BLaER1 (cell line): ENCODE results near the gene MRFAP1L1.

Source experiments
- H3K27ac ChIP-seq: shearing (Covaris generic); formaldehyde crosslinking; 2 replicates; pipeline ENCODE4 v1.8.1; 2022
- H3K27me3 ChIP-seq: shearing (Covaris generic); formaldehyde crosslinking; 2 replicates; pipeline ENCODE4 v1.8.1; 2022
- H3K36me3 ChIP-seq: shearing (Covaris generic); formaldehyde crosslinking; 2 replicates; pipeline ENCODE4 v1.8.1; 2022
- H3K4me1 ChIP-seq: shearing (Covaris generic); formaldehyde crosslinking; 2 replicates; pipeline ENCODE4 v1.8.1; 2022
- H3K4me2 ChIP-seq: shearing (Covaris generic); formaldehyde crosslinking; 2 replicates; pipeline ENCODE4 v1.8.1; 2022
- H3K4me3 ChIP-seq: shearing (Covaris generic); formaldehyde crosslinking; 2 replicates; pipeline ENCODE4 v1.8.1; 2022
- H3K9ac ChIP-seq: shearing (Covaris generic); formaldehyde crosslinking; 2 replicates; pipeline ENCODE4 v1.8.1; 2022
- H3K9me3 ChIP-seq: shearing (Covaris generic); formaldehyde crosslinking; 2 replicates; pipeline ENCODE4 v1.8.1; 2022
- H4K20me1 ChIP-seq: shearing (Covaris generic); formaldehyde crosslinking; 2 replicates; pipeline ENCODE4 v1.8.1; 2022
- Cebpa-rat ChIP-seq: shearing (Covaris generic); IDR thresholded peaks from 2 replicates; pipeline ENCODE4 v1.8.1; 2022

The MRFAP1L1 gene

GRCh38 chr4:6671648-6672047, 38.0 kb downstream of the MRFAP1L1 start:
- no peaks in the 10 kb centered on the region for H3K27me3 ChIP-seq
- H3K4me3 ChIP-seq, result no peak overlapping the region
- peaks cover 22% of the 10 kb centered on the region for H3K36me3 ChIP-seq
- no peak overlapping the region for H3K27ac ChIP-seq
- H3K4me1 ChIP-seq, result peaks cover 20% of the 10 kb centered on the region
- no peak overlapping the region for H3K4me2 ChIP-seq
- peaks cover 4% of the 10 kb centered on the region; the same call in 1 of the 2 replicates for H3K9me3 ChIP-seq
- peaks cover 25% of the 10 kb centered on the region for H4K20me1 ChIP-seq
- no peak overlapping the region for H3K9ac ChIP-seq
- no peak for TF ChIP-seq Cebpa-rat

- H3K36me3 ChIP-seq, result peaks cover 8% of the 10 kb centered on the region; the same call in 1 of the 2 replicates
- H3K4me3 ChIP-seq, result no peak overlapping the region
- peaks cover 7% of the 10 kb centered on the region; the same call in 1 of the 2 replicates for H3K9me3 ChIP-seq
- H4K20me1 ChIP-seq, result 0 out of 2 replicates have a peak, but pooled peaks cover under 1% of the 10 kb centered on the region
- no peak for TF ChIP-seq Cebpa-rat
- 0 out of 2 replicates have a peak, but pooled peaks cover 4% of the 10 kb centered on the region for H3K27me3 ChIP-seq
- H3K9ac ChIP-seq, result no peak overlapping the region
- no peak overlapping the region for H3K27ac ChIP-seq
- peaks cover 6% of the 10 kb centered on the region for H3K4me1 ChIP-seq
- H3K4me2 ChIP-seq, result no peak overlapping the region
Measured at GRCh38 chr4:6668391-6668790, 41.3 kb downstream of the MRFAP1L1 start.

GRCh38 chr4:6665320-6665654, 44.4 kb downstream of the MRFAP1L1 start:
- 0 out of 2 replicates have a peak, but pooled peaks cover 6% of the 10 kb centered on the region for H4K20me1 ChIP-seq
- no peak overlapping the region for H3K27ac ChIP-seq
- 0 out of 2 replicates have a peak, but pooled peaks cover 3% of the 10 kb centered on the region for H3K9me3 ChIP-seq
- H3K4me2 ChIP-seq, result no peak overlapping the region
- no peak for TF ChIP-seq Cebpa-rat
- peaks cover 33% of the 10 kb centered on the region for H3K4me1 ChIP-seq
- H3K27me3 ChIP-seq, result peaks cover 6% of the 10 kb centered on the region
- H3K36me3 ChIP-seq, result peaks cover 2% of the 10 kb centered on the region; the same call in 1 of the 2 replicates
- no peak overlapping the region for H3K4me3 ChIP-seq
- no peak overlapping the region for H3K9ac ChIP-seq

- Histone ChIP-seq H3K27me3 (peaks cover 21% of the 10 kb centered on the region), H3K4me2 (no peak overlapping the region), H3K27ac (no peak overlapping the region), H3K4me1 (peaks cover 40% of the 10 kb centered on the region), H3K9me3 (peaks cover 5% of the 10 kb centered on the region; the same call in 1 of the 2 replicates), H3K9ac (no peak overlapping the region), H3K36me3 (no peaks in the 10 kb centered on the region; the same call in 1 of the 2 replicates), H3K4me3 (no peak overlapping the region), H4K20me1 (peaks cover 19% of the 10 kb centered on the region)
- no peak for TF ChIP-seq Cebpa-rat
Measured at GRCh38 chr4:6663596-6664393, 45.9 kb downstream of the MRFAP1L1 start.

GRCh38 chr4:6662591-6662990, 47.1 kb downstream of the MRFAP1L1 start:
- H3K4me1 ChIP-seq, result peaks cover 46% of the 10 kb centered on the region
- H4K20me1 ChIP-seq, result peaks cover 24% of the 10 kb centered on the region
- H3K9me3 ChIP-seq, result peaks cover 9% of the 10 kb centered on the region; the same call in 1 of the 2 replicates
- peaks cover 33% of the 10 kb centered on the region for H3K27me3 ChIP-seq
- TF ChIP-seq Cebpa-rat, result no peak
- H3K4me3 ChIP-seq, result no peak overlapping the region
- H3K4me2 ChIP-seq, result 0 out of 2 replicates have a peak overlapping the region, but pooled peaks have one; percentile 20
- no peak overlapping the region for H3K27ac ChIP-seq
- no peaks in the 10 kb centered on the region for H3K36me3 ChIP-seq
- H3K9ac ChIP-seq, result no peak overlapping the region

- no peak for TF ChIP-seq Cebpa-rat
- H3K4me2 ChIP-seq, result no peak overlapping the region
- no peak overlapping the region for H3K27ac ChIP-seq
- peaks cover 6% of the 10 kb centered on the region; the same call in 1 of the 2 replicates for H3K9me3 ChIP-seq
- H3K4me3 ChIP-seq, result no peak overlapping the region
- H3K4me1 ChIP-seq, result peaks cover 46% of the 10 kb centered on the region
- H3K9ac ChIP-seq, result no peak overlapping the region
- peaks cover 43% of the 10 kb centered on the region for H3K27me3 ChIP-seq
- no peaks in the 10 kb centered on the region for H3K36me3 ChIP-seq
- peaks cover 24% of the 10 kb centered on the region for H4K20me1 ChIP-seq
Measured at GRCh38 chr4:6660430-6660829, 49.2 kb downstream of the MRFAP1L1 start.

GRCh38 chr4:6659897-6660296, 49.8 kb downstream of the MRFAP1L1 start:
- peaks cover 6% of the 10 kb centered on the region; the same call in 1 of the 2 replicates for H3K9me3 ChIP-seq
- H3K9ac ChIP-seq, result no peak overlapping the region
- peaks cover 24% of the 10 kb centered on the region for H4K20me1 ChIP-seq
- peaks cover 43% of the 10 kb centered on the region for H3K27me3 ChIP-seq
- H3K4me1 ChIP-seq, result peaks cover 46% of the 10 kb centered on the region
- TF ChIP-seq Cebpa-rat, result no peak
- no peak overlapping the region for H3K4me3 ChIP-seq
- H3K36me3 ChIP-seq, result no peaks in the 10 kb centered on the region
- H3K27ac ChIP-seq, result no peak overlapping the region
- H3K4me2 ChIP-seq, result no peak overlapping the region

- H3K4me2 ChIP-seq, result peak overlapping the region; percentile 45
- H3K9ac ChIP-seq, result no peak overlapping the region
- no peaks in the 10 kb centered on the region for H3K36me3 ChIP-seq
- no peak for TF ChIP-seq Cebpa-rat
- peaks cover 38% of the 10 kb centered on the region for H3K27me3 ChIP-seq
- peaks cover 42% of the 10 kb centered on the region for H3K4me1 ChIP-seq
- H3K9me3 ChIP-seq, result peaks cover 6% of the 10 kb centered on the region; the same call in 1 of the 2 replicates
- peak overlapping the region; percentile 8 for H3K4me3 ChIP-seq
- peaks cover 24% of the 10 kb centered on the region for H4K20me1 ChIP-seq
- no peak overlapping the region for H3K27ac ChIP-seq
Measured at GRCh38 chr4:6658597-6659075, 51.0 kb downstream of the MRFAP1L1 start.

GRCh38 chr4:6658209-6658595, 51.5 kb downstream of the MRFAP1L1 start:
- Histone ChIP-seq H3K4me1 (peaks cover 38% of the 10 kb centered on the region), H3K36me3 (no peaks in the 10 kb centered on the region), H4K20me1 (peaks cover 22% of the 10 kb centered on the region), H3K9ac (no peak overlapping the region), H3K27me3 (peaks cover 38% of the 10 kb centered on the region), H3K4me3 (peak overlapping the region; percentile 8; the same call in 1 of the 2 replicates), H3K27ac (no peak overlapping the region), H3K9me3 (peaks cover 6% of the 10 kb centered on the region; the same call in 1 of the 2 replicates), H3K4me2 (peak overlapping the region; percentile 45)
- TF ChIP-seq Cebpa-rat, result no peak
